SU-DHL-6 (cell line): ENCODE data around the gene COG5.

ENCODE experiments used
- CTCF ChIP-seq: fragments of 200-600 bp; sonication (generic); IDR thresholded peaks from one replicate; pipeline ENCODE4 v1.5.1; 2017; ENCODE audit warnings: antibody characterized with exemption, mild to moderate bottlenecking, low read length, moderate library complexity; ENCODE audit not compliant: insufficient read depth, poor library complexity, severe bottlenecking
- EZH2phosphoT487 ChIP-seq: fragments of 200-600 bp; sonication (generic), shearing (Covaris generic); conservative IDR thresholded peaks from 2 replicates; pipeline ENCODE4 v1.6.1; 2018; ENCODE audit warnings: mild to moderate bottlenecking, antibody characterized with exemption, low read length, moderate library complexity, mixed read lengths

- TF ChIP-seq CTCF, result no peak
- no peak for TF ChIP-seq EZH2phosphoT487
Observed at GRCh38 chr7:107186240-107186639, 377.5 kb downstream of the COG5 start.
